Stimulated activated naive CD4-positive, alpha-beta T cell treated with Interleukin-2 at 50 U/mL for 16 hours (primary cell): ENCODE data around the gene SLC17A1.

ENCODE experiments used
- DNase-seq: peaks from one replicate; lab custom pipeline; 2025; lab: John Stamatoyannopoulos, UW

SLC17A1 gene

DNA sequence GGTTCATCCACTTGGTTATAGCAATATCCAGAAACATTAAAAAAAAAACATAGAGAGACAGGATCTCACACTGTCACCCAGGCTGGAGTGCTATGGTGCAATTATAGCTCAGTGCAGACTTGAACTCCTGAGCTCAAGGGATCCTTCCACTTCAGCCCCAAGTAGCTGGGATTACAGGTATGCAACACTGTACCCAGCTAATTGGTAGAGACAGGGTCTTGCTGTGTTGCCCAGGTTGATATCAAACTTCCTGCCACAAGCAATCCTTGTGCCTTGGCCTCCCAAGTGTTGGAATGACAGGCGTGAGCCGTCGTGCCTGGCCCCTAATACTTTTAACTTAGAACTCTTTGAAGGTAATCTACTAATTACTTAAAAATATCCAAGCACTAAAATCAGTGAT lies 818 bp upstream of the SLC17A1 start:
- no peak for DNase-seq

DNA sequence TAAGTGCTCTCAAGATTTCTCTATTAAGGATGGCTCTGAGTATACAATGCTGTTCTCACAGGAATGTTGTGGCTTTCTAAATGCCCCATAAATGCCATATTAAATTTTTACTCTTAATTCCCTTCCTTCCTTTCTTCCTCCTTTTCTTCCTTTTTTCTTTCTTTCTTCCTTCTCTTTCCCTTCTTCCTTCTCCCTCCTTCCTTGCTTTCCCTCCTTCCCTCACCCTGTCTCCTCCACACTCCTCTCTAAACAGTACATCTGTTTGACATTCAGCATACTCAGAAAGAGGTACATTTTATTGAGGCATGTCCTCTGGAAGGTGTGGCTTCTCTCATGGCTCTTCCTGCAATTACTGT lies 433 bp upstream of the SLC17A1 start:
- no peak for DNase-seq

- no peak for DNase-seq
These were observed 1.4 kb downstream of the SLC17A1 start for GRCh38 chr6:25830458-25830857.

- no peak for DNase-seq
These were observed 2.5 kb downstream of the SLC17A1 start for GRCh38 chr6:25829375-25829774.

DNA sequence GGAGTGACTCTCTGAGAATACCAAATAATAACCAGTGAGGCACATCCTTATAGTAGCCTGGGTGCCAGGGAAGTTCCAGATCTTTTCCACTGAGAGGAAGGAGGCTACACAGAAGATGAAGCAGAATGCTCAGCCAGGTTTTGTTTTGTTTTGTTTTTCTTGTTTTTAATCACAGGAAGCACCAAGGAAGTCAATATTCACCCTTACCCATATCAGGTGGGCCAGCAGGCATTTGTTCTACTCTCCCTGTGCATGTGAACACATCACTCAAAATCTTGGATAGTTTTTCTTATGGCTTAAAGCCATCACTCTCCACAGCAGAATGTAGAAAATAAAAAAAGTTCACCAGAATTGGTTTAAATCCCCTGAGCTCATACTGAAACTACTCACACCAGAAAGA lies 10.5 kb downstream of the SLC17A1 start:
- DNase-seq: no peak

DNA sequence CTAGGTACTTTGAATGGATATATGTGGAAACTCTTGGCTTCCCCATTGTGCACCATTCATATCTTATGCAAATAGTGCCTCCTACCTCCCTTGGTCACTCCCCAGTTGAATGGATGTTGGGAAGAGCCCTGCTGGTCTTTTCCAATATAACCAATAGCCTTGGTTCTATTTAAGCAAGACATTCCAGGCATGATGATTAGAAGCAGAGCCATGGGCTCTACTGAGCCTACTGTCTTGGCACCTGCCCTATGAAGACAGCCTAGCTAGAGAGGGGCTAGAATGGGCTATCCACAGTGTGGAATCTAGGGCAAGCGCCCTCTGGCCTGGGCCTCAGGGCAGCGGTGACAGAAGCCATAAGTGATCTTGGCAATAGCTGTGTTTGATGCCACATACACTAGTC lies 15.6 kb downstream of the SLC17A1 start:
- no peak for DNase-seq

GRCh38 chr6:25815194-25815593 lies 16.7 kb downstream of the SLC17A1 start:
- no peak for DNase-seq

GRCh38 chr6:25804804-25805203 lies 27.0 kb downstream of the SLC17A1 start:
- no peak for DNase-seq

GRCh38 chr6:25801436-25801835 lies 30.4 kb downstream of the SLC17A1 start:
- no peak for DNase-seq

- no peak for DNase-seq
These were observed 37.1 kb downstream of the SLC17A1 start for GRCh38 chr6:25794784-25795183.

DNA sequence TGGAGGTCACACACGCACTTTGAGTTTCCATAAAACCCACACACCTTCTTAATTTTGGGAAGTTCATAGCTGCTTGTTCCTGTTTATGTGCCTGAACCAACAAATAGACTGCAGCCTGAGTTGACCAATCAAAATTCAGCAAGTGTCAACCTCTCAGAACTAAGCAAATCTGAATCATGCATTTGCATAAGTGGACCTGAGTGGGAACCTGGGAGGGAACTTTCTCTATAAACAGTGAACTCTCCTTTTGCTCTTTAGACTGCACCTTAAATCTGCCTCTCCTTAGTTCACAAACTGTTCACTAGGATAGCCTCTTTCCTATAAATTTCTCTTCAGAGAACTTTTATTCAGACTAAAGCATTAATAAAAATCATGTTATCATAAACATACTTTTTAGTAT lies 37.9 kb downstream of the SLC17A1 start:
- DNase-seq: no peak

- no peak for DNase-seq
These were observed 39.8 kb downstream of the SLC17A1 start for GRCh38 chr6:25792016-25792415.

GRCh38 chr6:25789475-25789874 lies 42.4 kb downstream of the SLC17A1 start:
- no peak for DNase-seq

- DNase-seq: peak; percentile 16
These were observed 43.4 kb downstream of the SLC17A1 start for GRCh38 chr6:25788305-25788922.

- DNase-seq: no peak
These were observed 44.4 kb downstream of the SLC17A1 start for GRCh38 chr6:25787428-25787827.

- DNase-seq: no peak
These were observed 50.7 kb downstream of the SLC17A1 start for GRCh38 chr6:25781134-25781533.

- no peak for DNase-seq
These were observed 53.8 kb downstream of the SLC17A1 start for GRCh38 chr6:25777856-25778649.

GRCh38 chr6:25777031-25777430 lies 54.8 kb downstream of the SLC17A1 start:
- DNase-seq: no peak

DNA sequence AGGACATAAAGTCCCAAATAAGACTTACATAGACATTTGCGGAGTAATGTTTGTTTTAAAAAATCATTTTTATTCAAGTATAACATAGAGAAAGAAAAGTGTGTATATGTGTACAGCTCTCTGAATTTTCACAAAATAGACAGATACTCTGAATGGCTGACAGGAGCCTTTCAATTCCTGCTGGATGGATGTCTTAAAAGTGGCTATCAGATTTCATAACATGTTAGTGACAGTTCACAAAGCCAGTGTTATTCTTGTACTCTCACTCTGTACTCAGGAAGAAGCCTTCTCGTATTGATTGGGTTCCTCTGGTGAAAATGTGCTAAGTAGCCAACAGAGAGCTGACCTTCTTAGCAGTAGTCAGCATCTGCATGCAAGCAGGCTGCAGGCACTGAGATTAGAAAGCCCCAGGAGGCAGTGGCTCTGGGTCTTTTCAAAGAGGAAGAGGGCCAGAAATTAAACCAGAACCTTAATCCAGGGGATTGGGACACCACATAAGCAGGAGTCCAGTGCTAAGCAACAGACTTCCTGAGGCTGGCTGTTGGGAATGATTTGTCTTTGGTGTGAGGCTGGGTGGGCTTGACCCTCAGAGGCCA lies 57.6 kb downstream of the SLC17A1 start:
- DNase-seq: no peak

DNA sequence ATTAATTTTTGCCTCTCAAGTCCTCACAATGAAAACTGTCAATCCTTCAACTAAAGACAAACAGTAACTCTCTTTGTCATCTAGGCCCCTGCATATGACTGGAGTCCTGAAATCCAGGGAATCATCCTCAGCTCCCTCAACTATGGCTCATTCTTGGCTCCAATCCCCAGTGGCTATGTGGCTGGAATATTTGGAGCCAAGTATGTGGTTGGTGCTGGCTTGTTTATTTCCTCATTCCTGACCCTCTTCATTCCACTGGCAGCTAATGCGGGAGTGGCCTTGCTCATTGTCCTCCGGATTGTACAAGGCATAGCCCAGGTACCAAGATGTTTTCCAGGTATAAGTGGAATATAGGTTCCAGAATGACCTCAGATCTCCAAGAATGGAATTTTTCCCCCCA lies 61.9 kb downstream of the SLC17A1 start:
- DNase-seq: no peak

DNA sequence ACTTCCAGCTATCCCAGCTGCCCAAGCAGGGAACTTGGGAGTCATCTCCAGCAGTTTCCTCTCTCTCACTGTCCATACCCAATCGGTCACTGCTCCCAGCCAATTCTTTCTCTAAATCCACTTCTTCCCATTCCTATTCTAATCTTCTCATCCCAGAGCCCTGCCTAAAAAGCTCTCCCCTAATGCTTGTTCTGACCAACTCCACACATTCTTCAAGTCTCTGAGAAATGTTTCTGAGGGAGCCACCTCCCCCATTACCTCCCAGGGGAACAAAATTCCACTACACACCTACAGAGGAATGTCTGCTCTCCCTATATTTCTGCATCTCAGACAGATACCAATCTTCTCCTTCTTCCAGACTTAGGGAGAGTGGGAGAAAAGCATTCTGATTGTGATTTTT lies 63.3 kb downstream of the SLC17A1 start:
- no peak for DNase-seq

DNA sequence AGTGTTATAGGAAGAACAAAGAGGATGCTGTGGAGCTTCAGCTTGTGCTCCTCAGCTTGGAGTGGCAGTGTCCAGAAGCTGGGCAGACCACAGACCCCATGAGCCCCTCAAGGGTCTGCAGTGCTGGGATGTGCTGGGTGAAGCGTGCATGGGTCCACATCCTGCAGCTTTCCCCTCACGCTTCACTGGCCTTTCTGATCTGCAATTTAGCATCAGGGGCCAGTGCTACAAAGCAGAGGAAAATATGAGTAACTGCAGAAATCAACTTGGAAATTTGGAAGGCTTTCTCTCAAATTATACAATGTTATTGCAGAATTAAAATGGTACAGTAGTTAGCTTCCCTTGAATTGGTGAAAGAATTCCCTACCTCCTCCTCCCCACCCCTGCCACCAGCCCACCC lies 67.2 kb downstream of the SLC17A1 start:
- no peak for DNase-seq

DNA sequence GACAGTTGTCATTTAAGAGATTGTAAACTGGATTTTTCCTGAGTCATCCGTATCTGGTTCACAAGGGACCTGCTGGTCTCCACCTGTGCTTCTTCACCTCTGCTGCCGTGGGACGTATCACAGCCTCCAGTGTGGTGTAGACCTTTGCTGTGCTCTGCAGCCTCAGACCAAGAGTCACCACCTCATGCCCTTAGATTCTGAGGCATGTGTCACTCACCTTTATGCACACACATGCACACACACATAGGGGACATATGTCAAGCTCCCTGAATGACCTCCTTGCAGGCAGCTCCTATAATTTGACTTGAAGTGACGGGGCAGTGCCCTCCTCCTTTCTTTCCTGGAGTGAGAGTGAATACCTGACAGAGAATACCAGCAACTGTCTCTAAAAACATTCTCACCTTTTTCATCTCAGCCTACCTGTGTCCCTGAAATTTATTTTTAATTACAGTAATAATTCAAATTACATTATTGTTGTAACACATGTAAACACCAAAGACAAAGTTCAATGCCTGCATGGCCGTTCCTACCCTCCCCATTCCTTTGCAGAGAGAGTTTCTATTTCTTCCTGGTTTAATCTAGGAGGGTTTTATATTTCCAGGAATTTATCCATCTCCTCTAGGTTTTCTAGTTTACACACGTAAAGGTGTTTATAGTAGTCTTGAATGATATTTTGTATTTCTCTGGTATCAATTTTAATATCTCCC lies 73.8 kb downstream of the SLC17A1 start:
- no peak for DNase-seq
